NCI-H2107 (cell line): Measurements from ENCODE around the gene VANGL1.

Experiments used
- DNase-seq: peaks from one replicate; lab custom pipeline; 2025; lab: John Stamatoyannopoulos, UW

VANGL1 gene

DNA sequence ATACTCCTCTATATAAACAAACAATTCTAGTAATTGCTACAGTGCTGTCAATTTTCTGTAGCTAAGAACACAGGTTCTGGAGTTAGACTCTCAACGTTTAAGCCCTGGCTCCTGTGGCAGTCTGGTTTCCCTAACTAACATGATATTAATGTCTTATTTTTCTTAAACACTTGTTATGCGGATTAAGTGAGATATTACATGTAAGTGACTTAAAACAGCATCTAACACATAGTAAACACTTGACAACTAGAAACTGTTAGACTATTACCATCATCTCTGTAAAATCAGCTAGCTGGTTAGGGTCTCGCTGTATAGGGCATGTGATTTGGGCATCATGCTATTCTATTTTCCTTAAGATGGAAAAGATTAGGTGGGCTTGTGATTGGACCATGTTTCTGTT, 2.3 kb downstream of the VANGL1 start:
- no peak for DNase-seq

DNA sequence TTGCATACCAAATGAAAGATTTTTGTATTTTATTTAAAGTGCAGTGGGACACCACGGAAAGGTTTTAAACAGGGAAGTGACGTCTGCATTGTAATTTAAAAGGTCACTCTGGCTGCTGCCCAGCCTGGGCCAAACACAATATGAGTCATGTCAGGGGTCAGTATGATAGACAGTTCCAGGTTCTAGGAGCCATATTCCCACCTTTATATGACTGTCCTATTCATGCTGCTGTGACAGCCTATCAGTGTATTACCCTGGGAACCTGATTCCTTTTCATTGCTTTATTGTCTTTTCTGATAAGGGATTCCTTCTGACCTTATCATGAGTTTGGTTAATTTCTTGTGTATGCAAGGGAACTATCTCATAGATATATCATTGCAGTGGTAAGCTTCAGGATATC, 5.3 kb downstream of the VANGL1 start:
- no peak for DNase-seq

DNA sequence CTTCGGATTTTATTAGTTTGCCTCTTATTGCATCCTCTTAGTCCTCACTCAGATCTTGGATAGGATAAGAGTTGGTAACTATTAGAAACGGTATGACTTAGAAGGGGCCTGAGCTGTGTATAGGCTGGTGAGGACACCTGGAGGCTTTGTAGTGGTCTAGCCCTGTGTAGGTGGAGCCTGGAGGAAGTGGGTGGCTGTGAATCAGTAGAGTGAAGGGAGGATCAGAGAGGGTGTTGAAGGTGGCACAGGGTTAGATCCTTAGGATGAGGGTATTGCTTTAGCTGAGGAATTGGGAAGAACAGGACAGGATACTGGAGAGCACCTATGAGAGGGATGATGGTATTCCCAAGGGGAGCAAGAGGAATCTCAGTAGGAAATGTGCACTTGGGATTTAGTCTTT, 5.7 kb downstream of the VANGL1 start:
- DNase-seq, result no peak

DNA sequence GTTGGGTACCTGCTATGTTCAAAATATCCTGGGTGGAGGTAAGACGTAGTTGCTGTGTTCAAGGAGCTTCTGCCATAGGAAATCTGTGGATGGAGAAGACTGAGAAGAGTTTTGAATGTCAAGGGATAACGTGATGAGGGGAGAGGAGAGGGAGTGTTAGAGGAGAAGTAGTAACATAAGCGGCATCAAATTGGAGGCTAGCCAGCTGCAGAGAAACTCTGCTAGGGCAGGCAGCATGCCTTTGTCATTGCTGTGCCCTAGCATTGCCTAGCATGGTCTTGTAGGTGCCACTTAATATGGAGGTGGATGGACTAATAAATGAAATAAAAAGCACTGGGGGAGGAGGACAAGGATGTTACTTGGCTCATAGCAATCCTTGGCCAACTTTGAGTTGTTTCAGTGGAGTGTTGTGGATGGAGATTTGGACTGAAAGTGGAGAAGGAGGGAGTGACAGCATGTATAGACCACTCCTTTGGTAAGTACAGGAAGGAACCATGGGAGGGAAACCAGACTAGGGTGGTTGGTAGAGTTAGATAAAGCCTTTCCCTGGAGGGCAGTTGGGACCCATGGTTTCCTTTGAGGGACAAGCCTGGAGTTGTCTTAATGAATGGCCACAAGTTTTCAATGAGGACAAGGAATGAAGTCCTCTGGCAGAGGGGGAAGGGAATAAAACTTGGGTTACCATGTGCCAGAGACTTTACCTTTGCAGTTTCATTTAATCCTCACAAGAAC, 6.3 kb downstream of the VANGL1 start:
- DNase-seq, result no peak

DNA sequence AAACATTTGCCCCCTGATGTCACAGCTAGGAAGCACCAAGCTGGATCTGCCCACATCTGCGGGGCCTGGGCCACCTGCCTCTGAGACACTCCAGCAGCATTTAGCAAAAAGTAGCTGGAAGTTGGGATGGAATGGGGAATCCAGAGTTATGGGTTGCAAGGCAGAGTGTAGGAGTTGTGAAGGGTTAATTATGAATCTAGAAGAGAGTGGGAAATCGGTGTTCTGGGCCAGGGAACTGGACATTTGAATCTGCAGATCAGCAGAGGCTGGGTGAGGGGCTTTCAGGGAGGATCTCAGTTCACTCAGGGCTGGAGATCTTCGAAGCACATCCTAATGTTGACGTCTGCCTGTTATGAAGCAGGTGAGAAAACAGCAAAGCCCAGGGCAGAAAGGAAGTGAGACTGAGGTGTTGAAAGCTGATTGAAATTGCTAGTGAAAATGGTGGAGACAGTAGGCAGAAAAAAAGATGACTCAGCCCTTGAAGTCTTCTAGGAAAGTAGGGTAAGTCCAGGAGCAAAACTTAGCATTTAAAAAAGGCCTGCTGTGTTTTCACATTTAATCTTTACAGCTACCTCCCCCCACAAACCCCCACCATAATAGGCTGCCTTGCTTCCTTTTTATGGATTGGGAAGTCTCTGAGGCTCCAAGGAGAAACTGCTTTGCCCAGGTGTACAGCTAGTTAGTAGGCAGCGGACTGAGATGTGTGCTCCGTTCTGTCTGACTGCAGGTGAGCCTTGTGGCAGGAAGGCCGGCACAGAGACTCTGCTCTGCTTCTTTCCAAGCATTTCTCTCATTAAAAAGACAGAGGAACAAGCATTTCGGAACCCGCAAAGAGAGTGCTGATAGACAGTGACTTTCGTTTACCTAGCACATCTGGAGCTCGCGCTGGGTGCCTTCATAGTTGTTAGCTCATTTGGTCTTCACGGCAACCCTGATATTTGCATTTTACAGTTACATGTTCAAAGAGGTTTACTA, 7.2 kb downstream of the VANGL1 start:
- no peak for DNase-seq

DNA sequence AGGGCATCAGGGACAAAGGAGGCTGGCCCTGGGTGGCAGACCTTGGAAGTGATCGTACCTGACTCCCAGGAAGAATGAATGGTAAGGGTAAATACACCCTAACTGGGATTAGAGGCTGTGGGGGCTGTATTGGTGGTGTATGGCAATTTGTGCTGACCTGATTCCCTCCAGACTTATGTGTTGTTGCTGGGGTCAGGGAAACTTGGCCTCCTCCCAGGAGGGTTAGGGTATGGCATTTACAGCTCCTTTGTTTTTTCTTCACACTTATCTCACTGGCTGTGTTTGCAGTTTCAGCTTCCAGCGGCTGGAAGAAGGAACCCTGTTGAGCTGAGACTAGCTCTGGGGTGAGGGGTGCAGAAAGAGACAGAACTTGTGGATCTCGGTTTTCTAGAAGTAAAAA, 8.2 kb downstream of the VANGL1 start:
- DNase-seq, result no peak

DNA sequence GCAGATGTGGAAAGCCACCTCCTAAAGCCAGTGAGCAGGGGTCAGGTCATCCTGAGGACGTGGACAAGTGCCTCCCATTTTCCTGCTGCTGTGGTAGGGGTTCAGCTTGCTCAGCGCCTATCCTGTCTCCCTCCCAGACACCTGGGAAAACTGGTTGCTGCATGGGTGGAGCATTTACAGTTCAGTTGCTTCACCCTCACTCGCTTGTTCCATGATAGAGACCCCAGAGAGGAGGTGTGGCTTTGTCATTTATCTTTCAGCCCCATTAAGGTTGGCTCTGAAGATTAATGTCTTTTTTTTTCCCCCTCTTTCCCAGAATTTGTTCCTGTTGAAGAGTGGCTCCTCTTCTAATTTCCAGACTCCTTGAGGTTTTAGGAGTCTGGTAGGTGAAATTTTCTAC, 9.2 kb downstream of the VANGL1 start:
- no peak for DNase-seq

DNA sequence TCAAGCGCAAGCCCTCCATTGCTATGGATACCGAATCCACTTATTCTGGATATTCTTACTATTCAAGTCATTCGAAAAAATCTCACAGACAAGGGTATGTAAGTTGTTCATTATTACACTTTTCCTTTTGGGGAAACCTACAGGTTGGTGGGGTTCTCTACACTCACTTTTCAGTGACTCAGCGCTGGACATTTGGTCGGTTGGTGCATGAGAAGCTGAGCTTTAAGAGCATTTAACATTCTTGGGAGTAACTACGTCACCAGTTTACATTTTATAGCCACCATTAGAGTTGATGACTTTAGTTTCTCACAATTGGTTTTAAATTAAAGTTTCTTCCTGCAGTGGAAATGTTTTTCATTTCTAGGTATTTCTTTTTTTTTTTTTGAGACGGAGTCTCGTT, 9.6 kb downstream of the VANGL1 start:
- DNase-seq, result no peak

DNA sequence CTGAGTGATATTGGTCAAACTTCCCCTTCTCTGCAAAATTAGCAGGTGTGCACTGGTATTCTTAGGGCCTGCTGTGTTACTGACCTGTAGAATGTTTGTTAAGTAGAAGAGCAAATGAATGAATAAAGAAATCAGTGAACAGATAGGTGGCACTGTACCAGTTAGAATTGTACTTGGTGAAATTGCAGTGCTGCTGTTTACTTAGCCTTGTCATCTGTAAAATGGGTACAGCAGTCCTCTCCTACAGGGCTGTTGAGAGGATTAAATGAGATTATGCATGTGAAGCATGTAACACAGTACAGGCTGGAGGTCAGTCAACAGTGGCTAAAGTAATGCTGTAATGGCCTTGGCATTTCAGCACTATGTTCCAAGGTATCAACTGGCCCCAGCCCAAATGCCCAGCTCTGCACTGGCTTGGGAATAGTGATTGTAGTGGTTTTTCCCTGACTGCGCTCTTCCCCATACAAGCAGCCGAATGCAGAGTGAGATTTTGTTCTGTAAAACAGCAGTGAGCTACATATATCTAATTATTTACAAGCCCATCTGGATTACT, 10.5 kb downstream of the VANGL1 start:
- no peak for DNase-seq

DNA sequence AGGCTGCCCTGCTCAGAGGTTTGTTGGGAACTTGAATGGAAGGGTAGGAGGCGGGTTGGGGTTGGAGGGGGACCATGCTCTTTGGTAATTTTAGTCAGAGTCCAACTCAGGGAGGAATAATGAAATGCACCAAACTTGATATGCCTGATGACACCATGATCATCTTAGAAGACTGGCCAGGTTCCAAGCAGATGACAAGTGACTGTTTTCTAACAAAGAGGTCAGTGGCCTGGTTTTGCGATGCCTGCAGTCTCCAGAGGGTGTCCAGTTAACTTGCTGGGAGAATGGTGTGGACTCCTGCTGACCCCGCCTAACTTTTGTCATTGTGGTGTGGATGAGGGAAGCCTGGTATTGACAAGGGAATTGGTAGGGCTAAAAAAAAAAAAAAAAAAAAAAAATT, 12.4 kb downstream of the VANGL1 start:
- no peak for DNase-seq

DNA sequence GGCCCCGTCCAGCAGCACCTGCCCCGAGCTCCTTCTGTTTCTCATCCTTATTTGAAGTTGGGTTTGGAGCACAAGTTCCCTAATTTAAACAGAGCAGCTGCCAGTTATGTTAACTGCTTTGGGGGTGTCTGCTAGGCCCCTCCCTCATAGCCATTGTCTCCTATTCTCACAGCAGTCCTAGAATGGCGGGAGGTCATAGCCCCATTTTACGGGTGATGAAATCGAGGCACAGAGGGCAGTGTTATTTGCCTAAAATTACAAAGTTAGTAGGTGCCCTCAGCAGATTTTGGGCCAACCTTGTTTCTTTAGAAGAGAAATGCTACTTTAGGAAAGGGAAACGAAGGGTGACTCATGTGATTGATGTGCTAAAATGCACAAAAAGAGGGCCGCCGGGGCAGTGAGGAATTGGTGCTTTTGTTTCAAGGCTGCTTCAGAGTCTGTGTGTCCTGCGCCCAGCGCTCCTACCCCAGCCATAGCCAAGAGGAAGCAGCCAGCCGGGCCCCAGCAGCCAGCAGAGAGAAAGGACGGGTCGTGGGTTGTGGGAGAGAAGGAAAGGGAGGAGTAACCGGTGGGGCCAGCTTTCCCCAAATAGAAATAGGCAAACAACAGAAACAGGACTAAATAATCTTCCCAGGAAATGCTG, 13.0 kb downstream of the VANGL1 start:
- no peak for DNase-seq

DNA sequence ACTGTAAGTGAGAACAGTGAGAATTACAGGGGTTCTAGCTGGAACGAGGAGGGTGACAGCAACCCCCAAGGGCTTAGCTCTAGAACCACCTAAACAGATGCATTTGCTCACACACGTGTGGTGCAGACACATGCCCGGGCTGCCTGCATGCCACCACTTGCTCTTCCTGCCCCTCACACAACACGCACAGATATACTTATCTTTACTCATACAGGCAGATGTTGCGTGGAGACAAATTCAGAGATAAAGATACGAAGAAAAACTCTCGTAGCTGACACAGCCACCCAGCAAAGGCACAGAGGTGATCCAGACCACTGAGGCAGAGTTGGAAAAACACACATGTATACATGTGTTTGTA, 13.5 kb downstream of the VANGL1 start:
- no peak for DNase-seq

DNA sequence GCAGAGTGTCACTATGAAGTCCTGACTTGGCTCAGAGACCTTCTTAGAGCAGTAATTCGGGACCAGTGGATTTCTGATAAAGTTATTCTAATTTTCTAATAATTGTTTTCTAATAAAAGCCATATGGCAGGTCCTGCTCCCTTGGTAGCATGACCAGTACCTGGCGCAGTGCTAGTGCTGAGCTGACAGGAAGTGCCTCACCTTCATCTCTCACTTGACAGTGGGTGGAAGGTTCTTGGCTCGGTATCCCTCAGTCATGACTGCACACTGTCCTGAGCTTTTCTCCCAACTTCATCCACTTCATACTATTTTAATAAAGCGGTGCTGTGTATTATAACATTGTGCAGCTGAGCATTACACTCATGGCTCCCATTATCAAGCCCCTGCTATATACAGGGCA, 14.1 kb downstream of the VANGL1 start:
- no peak for DNase-seq

DNA sequence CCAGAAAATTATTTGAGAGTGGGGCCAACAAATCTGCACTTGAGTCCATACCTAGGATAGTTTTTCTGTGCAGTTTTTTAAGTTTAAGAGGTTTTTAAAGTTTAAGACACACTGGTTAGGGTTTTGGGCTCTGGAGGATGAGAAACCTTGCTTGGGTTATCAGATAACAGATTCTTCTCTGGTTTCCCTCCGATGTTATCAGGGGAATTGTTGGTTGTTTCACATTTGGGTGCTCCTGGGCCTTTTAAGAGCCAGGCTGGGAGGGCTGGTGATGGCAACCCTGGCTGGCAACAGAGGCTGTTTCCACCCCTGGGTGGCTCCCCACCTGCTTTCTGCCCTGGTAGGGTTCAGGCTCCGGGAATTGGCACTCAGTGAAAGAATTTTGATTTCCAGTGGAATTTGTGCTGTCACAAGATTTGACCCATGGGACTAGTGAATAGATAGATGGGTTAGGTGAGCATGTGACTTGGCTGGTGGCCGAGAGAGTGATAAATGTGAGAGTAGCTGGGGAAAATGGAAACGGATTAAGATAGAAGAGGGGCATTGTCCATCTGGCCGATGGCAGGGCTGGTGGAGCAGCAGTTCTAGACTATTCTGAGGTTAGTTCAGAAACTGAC, 14.8 kb downstream of the VANGL1 start:
- no peak for DNase-seq

DNA sequence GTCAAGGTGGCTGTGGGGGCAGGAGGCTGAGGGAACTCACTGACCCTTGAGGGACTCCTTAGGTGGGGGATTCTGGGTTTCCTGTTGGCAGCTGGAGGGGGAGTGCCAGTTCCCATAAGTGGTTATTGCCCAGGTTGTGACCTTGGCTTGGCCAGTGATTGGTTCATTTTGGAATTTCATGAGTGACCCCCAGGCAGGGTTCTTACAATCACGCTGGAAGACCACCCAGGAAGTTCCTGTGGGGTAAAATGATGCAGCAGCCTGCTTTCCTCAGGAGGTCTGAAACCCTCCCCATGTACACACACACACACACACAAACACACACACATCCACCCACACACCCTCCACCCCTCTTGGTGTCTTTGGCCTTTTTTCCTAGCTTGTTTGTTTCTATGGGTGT, 16.9 kb downstream of the VANGL1 start:
- no peak for DNase-seq

DNA sequence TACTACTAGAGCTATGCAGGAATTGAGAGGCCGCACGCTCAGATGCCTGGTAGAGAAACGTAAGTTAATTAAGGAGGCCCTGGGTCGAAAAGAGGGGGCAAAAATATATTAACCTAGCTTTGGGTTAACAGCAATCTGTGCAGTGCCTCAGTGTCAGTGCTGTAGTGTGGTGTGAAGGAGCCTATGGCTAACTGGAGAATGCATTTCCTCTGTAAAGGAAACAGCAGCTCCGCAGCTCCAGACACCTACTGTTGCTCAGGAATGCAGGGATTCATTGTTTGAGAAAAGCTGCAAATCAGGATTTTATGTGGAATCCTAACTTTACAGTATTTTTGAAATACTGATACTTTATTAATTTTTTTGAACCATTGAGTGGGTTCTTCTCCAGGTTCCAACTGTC, 18.4 kb downstream of the VANGL1 start:
- no peak for DNase-seq

DNA sequence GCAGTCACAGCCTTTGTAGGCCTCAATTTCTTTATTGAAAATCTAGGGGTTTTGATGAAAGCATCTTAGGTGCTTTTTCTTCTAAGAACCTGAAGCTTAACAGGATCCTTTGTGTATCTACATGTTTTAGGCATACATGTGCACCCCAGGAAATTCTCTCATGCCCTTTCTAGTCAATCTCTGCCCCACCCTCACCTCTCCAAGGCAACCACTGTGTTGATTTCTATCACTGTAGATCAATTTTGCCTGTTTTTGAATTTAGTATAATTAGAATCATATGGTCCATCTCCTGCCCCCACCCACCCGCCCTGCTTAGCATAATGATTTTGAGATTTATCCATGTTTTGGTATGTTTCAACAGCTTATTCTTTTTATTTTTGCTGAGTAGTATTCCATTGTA, 19.4 kb downstream of the VANGL1 start:
- no peak for DNase-seq

DNA sequence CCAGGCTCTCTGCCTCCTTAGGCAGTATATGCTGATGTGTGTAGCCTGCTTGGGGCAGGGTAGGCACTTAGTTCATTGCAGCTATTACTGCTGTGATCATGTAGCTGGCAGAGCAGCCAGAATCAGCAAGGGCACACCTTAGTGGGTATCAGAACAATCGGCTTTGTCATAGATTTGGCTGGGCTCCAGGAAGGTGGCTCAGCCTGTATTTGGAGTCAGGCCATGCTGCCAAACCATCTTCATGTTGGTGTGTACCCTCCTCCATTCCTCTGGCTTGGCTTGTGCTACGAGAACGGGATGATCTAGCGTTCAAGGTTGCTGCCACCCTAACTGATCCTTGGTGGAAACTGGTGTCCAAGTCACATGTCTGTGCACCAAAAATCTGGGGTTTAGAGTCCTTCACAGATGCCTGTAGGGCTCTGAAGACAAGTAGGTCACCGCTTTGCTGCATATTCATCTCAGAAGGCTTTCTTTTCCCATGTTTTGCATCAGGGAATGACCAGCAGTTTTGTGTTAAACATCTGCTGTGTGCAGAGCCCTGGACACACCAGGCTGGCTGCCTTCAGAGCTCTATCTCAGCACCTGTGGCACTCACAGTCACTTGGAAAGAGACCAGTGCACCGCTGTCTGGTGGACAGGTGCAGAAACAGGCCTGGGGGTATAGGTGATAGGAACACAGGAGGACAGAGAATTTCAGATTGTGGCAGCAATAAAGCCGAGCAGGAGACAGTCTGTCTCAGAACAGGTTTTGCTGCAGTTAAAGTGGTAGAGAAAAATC, 23.7 kb downstream of the VANGL1 start:
- no peak for DNase-seq

DNA sequence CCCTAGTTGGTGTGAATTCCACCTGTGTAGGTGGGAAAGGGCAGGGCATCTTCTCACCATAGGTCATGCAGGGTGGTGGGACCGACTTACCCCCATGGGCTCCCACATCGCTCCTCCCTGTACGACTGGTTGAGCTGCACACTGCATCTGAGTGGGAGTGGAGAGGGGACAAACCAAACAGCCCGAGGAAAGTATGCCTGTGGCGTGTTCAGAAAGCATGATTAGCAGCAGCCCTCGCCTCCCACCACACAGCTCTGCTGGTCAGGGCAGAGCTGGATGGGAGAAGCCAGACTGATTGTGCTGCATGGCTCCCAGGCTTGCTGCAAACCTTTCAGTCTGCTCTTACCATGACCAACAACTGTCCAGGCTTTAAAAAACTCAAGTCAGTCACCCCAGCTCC, 24.4 kb downstream of the VANGL1 start:
- no peak for DNase-seq

DNA sequence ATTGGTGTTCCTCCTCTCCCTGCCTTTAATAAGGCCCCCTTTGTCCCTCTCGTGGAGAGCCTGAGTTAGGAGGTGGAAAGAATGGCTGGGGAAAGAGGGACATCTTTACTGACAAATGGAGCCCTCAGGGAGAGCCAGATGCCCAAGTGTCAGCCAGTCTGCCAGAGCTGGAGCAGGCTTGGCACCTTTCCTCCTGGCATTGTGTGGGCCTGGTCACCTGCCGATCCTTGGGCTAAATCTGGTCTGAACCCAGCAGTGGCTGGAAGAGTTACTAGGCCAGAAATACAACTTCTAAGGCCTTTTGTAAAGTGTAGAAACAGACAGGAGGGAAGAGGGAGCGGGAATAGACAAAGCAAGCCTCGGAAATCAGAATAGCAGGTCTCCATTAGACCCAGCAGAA, 24.9 kb downstream of the VANGL1 start:
- DNase-seq, result no peak

DNA sequence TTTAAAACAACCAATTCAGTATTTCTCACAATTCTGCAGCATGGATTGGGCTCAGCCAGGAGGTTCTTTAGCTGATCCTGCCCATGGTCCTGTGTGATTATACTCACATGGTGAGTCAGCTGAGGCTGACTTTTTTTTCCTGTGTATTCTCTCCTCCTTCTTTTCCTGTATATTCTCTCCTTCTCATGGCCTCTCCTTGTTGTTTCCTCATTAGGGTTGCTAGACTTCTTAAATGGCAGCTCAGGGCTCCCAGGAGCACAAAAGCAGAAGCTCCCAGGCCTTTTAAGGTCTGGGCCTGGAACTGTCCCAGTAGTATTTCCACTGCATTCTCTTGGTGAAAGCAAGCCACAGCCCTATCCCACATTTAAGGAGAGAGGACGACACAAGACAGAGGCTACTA, 26.8 kb downstream of the VANGL1 start:
- DNase-seq, result no peak
